Mesenchymal stem cell (in vitro differentiated cells and primary cell): ENCODE results near the gene MBNL3.

ENCODE experiments used
- DNase-seq: peaks from one replicate; pipeline ENCODE4 v3.0.0-alpha.2; 2013
- H2AFZ ChIP-seq: one replicate; pipeline ENCODE4 v1.6.1; 2013; ENCODE audit warnings: low read depth, mild to moderate bottlenecking, control low read depth, inconsistent platforms, low read length, moderate library complexity
- H2AK5ac ChIP-seq: 2 replicates; pipeline ENCODE4 v1.6.1; 2013; ENCODE audit warnings: low read length, moderate library complexity, mild to moderate bottlenecking, inconsistent platforms; ENCODE audit not compliant: severe bottlenecking
- H2BK120ac ChIP-seq: one replicate; pipeline ENCODE4 v1.6.1; 2013; ENCODE audit warnings: low read depth, mild to moderate bottlenecking, inconsistent platforms, low read length, moderate library complexity
- H2BK12ac ChIP-seq, 2 experiments: one replicate each; pipeline ENCODE4 v1.6.1; 2013; ENCODE audit warnings: inconsistent platforms in 2 of 2, low read length in 2 of 2, mild to moderate bottlenecking in 2 of 2, moderate library complexity in 2 of 2, control low read depth in 1 of 2
- H2BK15ac ChIP-seq: one replicate; pipeline ENCODE4 v1.6.1; 2013; ENCODE audit warnings: mild to moderate bottlenecking, low read depth, inconsistent platforms; ENCODE audit not compliant: poor library complexity, severe bottlenecking
- H2BK5ac ChIP-seq: 2 replicates; pipeline ENCODE4 v1.6.1; 2013; ENCODE audit warnings: low read depth, mild to moderate bottlenecking, low read length, control low read depth, inconsistent platforms; ENCODE audit not compliant: poor library complexity, severe bottlenecking
- H3K14ac ChIP-seq, 2 experiments: one replicate each; pipeline ENCODE4 v1.6.1; 2013; ENCODE audit warnings: inconsistent platforms in 2 of 2, low read length in 2 of 2, control low read depth in 1 of 2, mild to moderate bottlenecking in 1 of 2, moderate library complexity in 1 of 2
- H3K18ac ChIP-seq, 2 experiments: one replicate each; pipeline ENCODE4 v1.6.1; 2013; ENCODE audit warnings: inconsistent platforms in 2 of 2, low read length in 2 of 2, control low read depth in 1 of 2, low read depth in 1 of 2, mild to moderate bottlenecking in 1 of 2
- H3K23ac ChIP-seq, 2 experiments: one replicate each; pipeline ENCODE4 v1.6.1; 2013; ENCODE audit warnings: inconsistent platforms in 2 of 2, low read length in 2 of 2, mild to moderate bottlenecking in 2 of 2, moderate library complexity in 2 of 2, control low read depth in 1 of 2
- H3K27ac ChIP-seq: 2 replicates; pipeline ENCODE4 v1.5.1; 2013; ENCODE audit warnings: mild to moderate bottlenecking, moderate library complexity, low read length, control low read depth, inconsistent platforms; ENCODE audit not compliant: poor library complexity, severe bottlenecking
- H3K27me3 ChIP-seq, 2 experiments: 2 replicates each; pipeline versions ENCODE4 v1.6.1 to v1.7.0; 2013; ENCODE audit warnings: low read length in 2 of 2, mild to moderate bottlenecking in 2 of 2, moderate library complexity in 2 of 2, control low read depth in 1 of 2, inconsistent platforms in 1 of 2; ENCODE audit not compliant: control insufficient read depth in 1 of 2, insufficient read depth in 1 of 2
- H3K36me3 ChIP-seq, 2 experiments: 2 replicates each; pipeline versions ENCODE4 v1.6.1 to v1.7.0; 2013; ENCODE audit warnings: low read length in 2 of 2, control low read depth in 1 of 2, inconsistent platforms in 1 of 2, low read depth in 1 of 2, mild to moderate bottlenecking in 1 of 2; ENCODE audit not compliant: insufficient read depth in 2 of 2, control insufficient read depth in 1 of 2
- H3K4ac ChIP-seq, 2 experiments: one replicate each; pipeline ENCODE4 v1.6.1; 2013; ENCODE audit warnings: inconsistent platforms in 2 of 2, low read length in 2 of 2, mild to moderate bottlenecking in 2 of 2, moderate library complexity in 2 of 2, control low read depth in 1 of 2, low read depth in 1 of 2
- H3K4me1 ChIP-seq: 2 replicates; pipeline ENCODE4 v1.6.1; 2013; ENCODE audit warnings: low read depth, low read length, control low read depth; ENCODE audit not compliant: control insufficient read depth, insufficient read depth
- H3K4me2 ChIP-seq: 2 replicates; pipeline ENCODE4 v1.6.1; 2013; ENCODE audit warnings: low read length, mild to moderate bottlenecking, inconsistent platforms; ENCODE audit not compliant: poor library complexity, severe bottlenecking
- H3K4me3 ChIP-seq, 2 experiments: 2 replicates each; pipeline versions ENCODE4 v1.5.1 to v1.7.0; 2013; ENCODE audit warnings: low read length in 2 of 2, mild to moderate bottlenecking in 2 of 2, control low read depth in 1 of 2, low read depth in 1 of 2; ENCODE audit not compliant: insufficient read depth in 1 of 2
- H3K79me1 ChIP-seq: replicated peaks from 2 replicates; pipeline ENCODE4 v1.6.1; 2013; ENCODE audit warnings: mild to moderate bottlenecking, control low read depth, low read length, inconsistent platforms; ENCODE audit not compliant: poor library complexity, severe bottlenecking
- H3K9ac ChIP-seq: 2 replicates; pipeline ENCODE4 v1.7.0; 2013; ENCODE audit warnings: mild to moderate bottlenecking, low read length, moderate library complexity
- H3K9me3 ChIP-seq: 2 replicates; pipeline ENCODE4 v1.7.0; 2013; ENCODE audit warnings: mild to moderate bottlenecking, low read length; ENCODE audit not compliant: control insufficient read depth
- H4K8ac ChIP-seq: one replicate; pipeline ENCODE4 v1.6.1; 2013; ENCODE audit warnings: inconsistent platforms, mild to moderate bottlenecking, low read length, moderate library complexity
- H4K91ac ChIP-seq: one replicate; pipeline ENCODE4 v1.6.1; 2013; ENCODE audit warnings: mild to moderate bottlenecking, low read length, inconsistent platforms
- WGBS: methylation state at CpG from one replicate; pipeline ENCODE4 v1.1.7; 2013; ENCODE audit warnings: mixed read lengths; 5-methylcytosine and 5-hydroxymethylcytosine counted together

The MBNL3 gene

DNA sequence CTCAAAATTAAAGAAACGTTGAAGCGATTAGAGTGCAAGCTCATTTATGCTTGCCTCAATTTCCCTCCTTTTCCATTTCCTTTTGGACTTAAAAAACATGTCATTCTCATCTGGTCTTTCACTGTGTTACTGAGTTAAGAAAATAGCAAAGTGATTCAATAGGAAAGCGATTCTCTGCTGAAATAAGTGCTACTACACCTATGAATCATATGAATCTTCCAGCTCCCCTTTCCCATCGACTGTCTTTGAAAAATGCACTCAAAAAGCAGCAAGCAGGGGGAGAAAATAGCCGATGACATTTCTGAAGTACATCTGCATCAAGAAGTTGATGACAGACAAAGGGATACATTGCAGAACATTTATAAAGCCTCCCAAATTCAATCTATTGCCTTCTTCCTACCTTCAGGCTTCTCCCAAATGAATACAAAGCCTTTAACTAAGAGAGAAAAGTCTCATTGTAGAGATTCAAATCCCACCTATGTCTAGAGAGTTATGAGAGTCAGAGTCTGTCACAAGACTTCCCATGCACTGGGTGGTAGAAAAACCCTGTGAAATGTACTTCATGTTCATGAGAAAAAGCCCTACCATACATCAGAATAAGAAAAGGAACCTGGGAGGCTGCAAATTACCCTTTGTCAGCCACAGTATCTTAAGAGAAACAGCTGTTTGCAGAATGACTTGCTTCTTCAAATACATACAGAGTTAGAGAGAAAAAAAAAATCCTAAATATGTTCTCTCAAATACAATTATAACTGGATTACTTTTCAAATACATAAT lies 78.9 kb downstream of the MBNL3 start:
- Histone ChIP-seq H2AFZ (no peak overlapping the region), H3K36me3 (no peaks in the 10 kb centered on the region), H3K4me2 (no peak overlapping the region), H4K91ac (no peak overlapping the region), H2BK12ac (no peak overlapping the region), H3K79me1 (no peaks in the 10 kb centered on the region), H3K23ac (no peak overlapping the region), H3K14ac (no peak overlapping the region), H3K4me1 (peaks cover 3% of the 10 kb centered on the region), H2BK15ac (no peak overlapping the region), H2BK120ac (no peak overlapping the region), H3K9ac (no peak overlapping the region), H3K27ac (no peak overlapping the region), H3K27me3 (peaks cover 0 to 4% of the 10 kb centered on the region in 2 experiments), H4K8ac (no peak overlapping the region), H3K4me3 (no peak overlapping the region), H3K4ac (no peak overlapping the region), H2BK5ac (no peak overlapping the region), H3K18ac (no peak overlapping the region), H2AK5ac (no peak overlapping the region), H3K9me3 (no peaks in the 10 kb centered on the region)
- WGBS, result 40% methylated on average over 2 of the region's 5 CpGs
- DNase-seq, result no peak

DNA sequence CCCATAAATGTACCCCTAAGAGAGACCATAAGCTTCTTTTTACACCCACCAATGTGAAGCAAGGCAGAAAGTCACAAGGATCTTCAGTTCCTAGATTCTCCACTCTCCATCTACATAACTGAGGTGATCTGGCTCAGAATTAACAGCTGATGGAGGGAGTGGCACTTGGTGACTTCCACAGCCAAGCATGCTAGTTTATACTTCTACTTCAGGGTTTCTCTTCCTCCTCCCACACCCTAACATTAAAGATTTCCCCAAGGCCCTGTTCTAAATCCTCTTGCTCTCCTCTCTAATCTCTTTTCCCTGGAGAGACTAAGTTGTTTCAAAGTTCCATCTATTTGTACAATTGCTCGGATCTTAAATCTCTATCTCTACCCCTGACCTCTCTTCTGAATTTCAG lies 81.1 kb downstream of the MBNL3 start:
- H2BK120ac ChIP-seq, result no peak overlapping the region
- no peak overlapping the region for H3K4ac ChIP-seq
- H2BK5ac ChIP-seq, result no peak overlapping the region
- no peak overlapping the region for H3K4me2 ChIP-seq
- no peak overlapping the region for H4K91ac ChIP-seq
- H3K18ac ChIP-seq, result no peak overlapping the region
- no peak overlapping the region for H3K4me3 ChIP-seq
- H2AK5ac ChIP-seq, result no peak overlapping the region
- no peak overlapping the region for H2BK15ac ChIP-seq
- WGBS, result no CpG with 5 or more reads among the region's 1 CpG
- no peaks in the 10 kb centered on the region for H3K36me3 ChIP-seq
- H2BK12ac ChIP-seq, result no peak overlapping the region
- no peaks in the 10 kb centered on the region for H3K79me1 ChIP-seq
- no peak overlapping the region for H2AFZ ChIP-seq
- no peak overlapping the region for H3K14ac ChIP-seq
- H3K9me3 ChIP-seq, result no peaks in the 10 kb centered on the region
- H3K4me1 ChIP-seq, result peaks cover 1% of the 10 kb centered on the region
- H3K23ac ChIP-seq, result no peak overlapping the region
- no peaks in the 10 kb centered on the region for H3K27me3 ChIP-seq
- H4K8ac ChIP-seq, result no peak overlapping the region
- no peak for DNase-seq
- H3K27ac ChIP-seq, result no peak overlapping the region
- no peak overlapping the region for H3K9ac ChIP-seq

- WGBS, result 93% methylated on average over 5 of the region's 9 CpGs
Observed at GRCh38 chrX:132406106-132406505, 82.7 kb downstream of the MBNL3 start.

DNA sequence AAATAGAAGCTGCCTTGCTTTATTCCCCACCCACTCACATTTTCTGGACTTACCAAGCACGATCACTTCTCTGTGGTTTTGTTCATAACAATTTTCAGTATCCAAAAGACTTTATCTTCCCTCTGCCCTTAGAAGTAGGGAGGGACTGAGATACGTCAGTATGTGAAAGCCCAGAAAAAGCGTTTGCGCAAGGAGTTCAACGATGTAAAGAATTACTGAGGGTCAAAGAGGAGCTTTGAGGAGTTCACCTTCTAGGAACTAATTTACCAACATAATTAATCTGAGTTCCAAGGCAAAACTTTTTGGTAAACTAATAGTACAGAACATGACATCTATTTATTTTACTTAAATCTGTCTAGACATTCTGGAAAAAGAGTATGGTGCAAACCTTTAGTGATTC lies 84.6 kb downstream of the MBNL3 start:
- no peak overlapping the region for H3K9ac ChIP-seq
- H3K14ac ChIP-seq, result no peak overlapping the region
- no peak overlapping the region for H4K91ac ChIP-seq
- no peak overlapping the region for H3K4me2 ChIP-seq
- H3K4me3 ChIP-seq, result no peak overlapping the region
- no peak overlapping the region for H3K27ac ChIP-seq
- H2BK15ac ChIP-seq, result no peak overlapping the region
- no peak overlapping the region for H2AFZ ChIP-seq
- no peak overlapping the region for H2BK12ac ChIP-seq
- H2AK5ac ChIP-seq, result no peak overlapping the region
- no peaks in the 10 kb centered on the region for H3K4me1 ChIP-seq
- no peak overlapping the region for H3K4ac ChIP-seq
- no peak overlapping the region for H4K8ac ChIP-seq
- no peaks in the 10 kb centered on the region for H3K9me3 ChIP-seq
- no peak overlapping the region for H3K18ac ChIP-seq
- H2BK120ac ChIP-seq, result no peak overlapping the region
- WGBS, result no CpG with 5 or more reads among the region's 5 CpGs
- H3K36me3 ChIP-seq, result no peaks in the 10 kb centered on the region
- H3K79me1 ChIP-seq, result no peaks in the 10 kb centered on the region
- DNase-seq, result no peak
- H2BK5ac ChIP-seq, result no peak overlapping the region
- H3K23ac ChIP-seq, result no peak overlapping the region
- H3K27me3 ChIP-seq, result no peaks in the 10 kb centered on the region

More at GRCh38 chrX:132406106-132406505, 82.7 kb downstream of the MBNL3 start:
- Histone ChIP-seq H3K9me3 (no peaks in the 10 kb centered on the region), H3K23ac (no peak overlapping the region), H2BK120ac (no peak overlapping the region), H4K91ac (no peak overlapping the region), H2BK12ac (no peak overlapping the region), H3K4me2 (no peak overlapping the region), H3K14ac (no peak overlapping the region), H4K8ac (no peak overlapping the region), H3K4me3 (no peak overlapping the region), H2BK5ac (no peak overlapping the region), H3K36me3 (no peaks in the 10 kb centered on the region), H2BK15ac (no peak overlapping the region), H3K27ac (no peak overlapping the region), H3K18ac (no peak overlapping the region), H2AFZ (no peak overlapping the region), H2AK5ac (no peak overlapping the region), H3K27me3 (no peaks in the 10 kb centered on the region), H3K4me1 (peaks cover 1% of the 10 kb centered on the region), H3K79me1 (no peaks in the 10 kb centered on the region), H3K4ac (no peak overlapping the region), H3K9ac (no peak overlapping the region)
- DNase-seq, result no peak
